AG20443 (cell line): Measurements from ENCODE around the gene TMEM44.
"Not testable (repeated sequence)": the region's sequence is repeated elsewhere in the genome, so short reads cannot be mapped to it uniquely, and the experiment has no call there.

Experiments used
- DNase-seq: peaks from one replicate; pipeline ENCODE4 v3.0.0; 2012; ENCODE audit warnings: low spot score, mixed read lengths

The TMEM44 gene

GRCh38 chr3:194642769-194643168 is 9.6 kb upstream of the TMEM44 start:
- no peak for DNase-seq

GRCh38 chr3:194640829-194641228 is 7.6 kb upstream of the TMEM44 start:
- DNase-seq, result no peak

- DNase-seq, result no peak
Measured at GRCh38 chr3:194638991-194639605, 5.9 kb upstream of the TMEM44 start.

GRCh38 chr3:194637541-194638400 is 4.6 kb upstream of the TMEM44 start:
- DNase-seq, result no peak

- DNase-seq, result no peak
Measured at GRCh38 chr3:194637066-194637465, 3.8 kb upstream of the TMEM44 start.

GRCh38 chr3:194632809-194633348 is 340 bp downstream of the TMEM44 start:
- peak; percentile 57 for DNase-seq

- DNase-seq, result no peak
Measured at GRCh38 chr3:194632226-194632808, 902 bp downstream of the TMEM44 start.

- no peak for DNase-seq
Measured at GRCh38 chr3:194631696-194632095, 1.5 kb downstream of the TMEM44 start.

- not testable (repeated sequence) for DNase-seq
Measured at GRCh38 chr3:194630681-194631080, 2.5 kb downstream of the TMEM44 start.

GRCh38 chr3:194624956-194625355 is 8.3 kb downstream of the TMEM44 start:
- DNase-seq, result no peak

GRCh38 chr3:194623449-194624290 is 9.5 kb downstream of the TMEM44 start:
- DNase-seq, result no peak

- no peak for DNase-seq
Measured at GRCh38 chr3:194622621-194623340, 10.4 kb downstream of the TMEM44 start.

GRCh38 chr3:194621947-194622346 is 11.3 kb downstream of the TMEM44 start:
- no peak for DNase-seq

- no peak for DNase-seq
Measured at GRCh38 chr3:194620196-194620595, 13.0 kb downstream of the TMEM44 start.

GRCh38 chr3:194619741-194620140 is 13.5 kb downstream of the TMEM44 start:
- DNase-seq, result no peak

- no peak for DNase-seq
Measured at GRCh38 chr3:194618858-194619608, 14.2 kb downstream of the TMEM44 start.

GRCh38 chr3:194617827-194618226 is 15.4 kb downstream of the TMEM44 start:
- DNase-seq, result no peak

- no peak for DNase-seq
Measured at GRCh38 chr3:194617143-194617671, 16.0 kb downstream of the TMEM44 start.

GRCh38 chr3:194615226-194615625 is 18.0 kb downstream of the TMEM44 start:
- no peak for DNase-seq

- DNase-seq, result no peak
Measured at GRCh38 chr3:194612221-194612620, 21.0 kb downstream of the TMEM44 start.
